Activated CD4-positive, alpha-beta T cell treated with anti-CD3 and anti-CD28 coated beads, Interleukin-2, amount 50 U/mL, for 1 hour (primary cell): Measurements from ENCODE around the gene VASP.

ENCODE experiments used
- DNase-seq: peaks from one replicate; pipeline ENCODE4 v3.0.0-alpha.2; 2020

Gene VASP

DNA sequence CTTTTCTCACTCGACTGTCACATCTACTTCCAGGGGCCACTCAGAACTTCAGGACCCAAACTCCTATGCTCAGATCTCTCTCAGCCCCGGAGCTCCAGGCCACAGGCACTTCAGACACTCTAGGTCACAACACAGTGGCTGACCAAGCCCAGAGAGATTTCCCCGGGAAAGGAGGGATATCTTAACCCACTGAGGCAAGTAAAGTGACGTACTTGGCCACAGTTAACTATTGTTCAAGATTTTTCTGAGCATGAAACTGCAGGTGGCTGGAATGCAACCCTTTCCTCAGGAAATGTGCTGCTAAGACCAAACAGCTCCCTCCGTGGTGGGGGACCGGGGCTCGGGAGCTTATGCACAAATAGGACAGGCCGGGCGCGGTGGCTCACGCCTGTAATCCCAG lies 53.4 kb downstream of the VASP start:
- DNase-seq: no peak

DNA sequence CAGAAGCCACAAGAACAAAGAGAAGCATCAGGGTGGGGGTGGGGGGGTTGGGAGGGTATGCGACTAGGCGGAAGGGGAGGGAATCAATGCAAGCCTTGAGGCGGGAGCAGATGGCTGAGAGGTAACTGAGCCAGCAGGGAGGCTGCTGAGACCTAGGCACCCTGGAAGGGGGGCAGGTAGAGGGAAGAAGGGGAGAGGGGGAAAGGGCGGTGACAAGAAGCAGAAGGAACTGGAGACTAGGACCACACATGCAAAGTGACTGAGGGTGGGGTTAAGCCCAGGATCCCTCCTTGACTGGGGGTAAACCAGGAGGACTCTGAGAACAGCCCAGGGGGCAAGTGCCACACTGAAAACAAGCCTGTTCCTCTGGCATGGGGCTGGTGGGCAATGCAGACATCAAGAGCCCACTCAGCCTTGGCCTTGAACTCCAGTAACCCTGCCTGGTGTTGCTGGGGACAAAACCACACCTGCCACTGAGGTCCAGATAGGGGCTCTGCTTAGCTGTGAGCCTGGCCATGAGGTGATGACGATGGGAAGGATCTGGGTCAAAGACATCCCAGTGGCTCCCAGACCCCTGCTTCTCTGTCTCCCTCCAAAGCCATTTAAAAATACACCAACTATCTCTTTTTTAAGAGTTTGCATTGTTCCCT lies 57.0 kb downstream of the VASP start:
- no peak for DNase-seq

DNA sequence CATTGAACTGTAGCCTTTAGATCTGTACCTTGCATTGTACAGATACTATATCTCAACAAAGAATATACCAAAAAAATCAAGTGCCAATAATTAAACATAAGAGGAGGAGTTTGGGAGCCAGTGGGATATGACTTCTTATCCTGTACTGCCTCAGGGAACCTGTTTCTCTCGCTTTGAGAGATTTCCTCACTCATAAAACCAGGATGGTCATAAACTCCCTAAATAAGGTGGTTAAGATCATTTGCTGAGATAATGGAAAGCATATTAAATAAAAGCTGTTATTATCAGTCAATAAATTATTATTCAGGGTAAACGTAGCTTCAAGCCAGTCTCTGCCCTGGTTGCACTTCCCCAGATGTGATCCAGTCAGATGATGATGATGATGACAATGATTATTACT lies 60.3 kb downstream of the VASP start:
- DNase-seq: no peak

DNA sequence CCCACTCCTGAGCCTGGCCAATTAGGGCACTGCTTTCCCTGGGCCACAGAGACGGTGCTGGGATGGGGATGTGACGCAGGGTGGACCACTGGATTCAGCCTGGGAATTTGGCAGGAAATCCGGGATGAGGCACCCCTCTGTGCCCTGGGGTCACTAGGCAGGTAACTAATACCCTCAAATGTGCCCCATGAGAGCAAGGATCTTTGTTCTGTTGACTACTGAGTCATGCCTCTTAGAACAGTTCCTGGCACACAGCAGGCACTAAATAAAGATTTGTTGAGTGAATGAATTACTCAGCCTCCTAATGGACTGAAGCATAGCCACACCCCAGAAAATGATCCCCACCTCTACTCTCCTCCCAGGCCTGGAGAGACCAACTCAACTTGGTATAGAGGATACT lies 61.5 kb downstream of the VASP start:
- DNase-seq: no peak

DNA sequence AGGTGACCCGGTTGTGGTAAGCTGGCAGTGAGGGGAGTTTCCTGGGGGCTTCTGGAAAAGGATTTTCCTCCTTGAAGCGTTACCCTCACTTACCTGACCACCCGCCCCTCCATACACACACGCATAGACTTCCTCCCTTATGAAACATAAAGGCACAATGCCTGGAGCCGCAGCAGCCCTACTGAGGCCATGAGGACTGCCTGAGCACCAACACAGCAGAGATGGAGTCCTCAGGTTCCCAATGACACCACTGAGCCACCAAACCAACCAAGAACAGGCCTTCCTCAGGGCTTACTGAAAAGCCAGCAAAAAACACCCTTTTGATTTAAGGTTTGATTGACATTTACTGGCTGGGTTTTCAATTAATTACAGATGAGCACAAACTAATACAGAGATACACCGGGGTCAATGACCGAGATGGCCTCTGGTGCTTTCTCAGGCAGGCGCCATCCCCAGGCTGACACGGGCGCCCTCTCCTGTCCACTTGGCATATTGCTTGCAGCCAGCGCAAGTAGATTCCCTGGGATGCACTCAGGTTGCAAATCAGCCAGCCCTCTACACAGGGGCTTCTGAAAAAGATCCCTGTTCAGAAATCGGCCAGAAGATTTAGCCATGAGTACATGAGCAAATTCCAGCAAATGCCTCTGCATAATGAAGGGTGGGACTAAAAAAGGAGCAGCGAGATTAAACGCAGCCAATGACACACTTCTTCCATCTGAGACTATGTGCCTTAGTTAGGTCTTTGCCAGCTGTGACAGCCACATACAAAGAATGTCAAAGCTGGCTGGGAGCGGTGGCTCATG lies 62.5 kb downstream of the VASP start:
- DNase-seq: peak; percentile 53

DNA sequence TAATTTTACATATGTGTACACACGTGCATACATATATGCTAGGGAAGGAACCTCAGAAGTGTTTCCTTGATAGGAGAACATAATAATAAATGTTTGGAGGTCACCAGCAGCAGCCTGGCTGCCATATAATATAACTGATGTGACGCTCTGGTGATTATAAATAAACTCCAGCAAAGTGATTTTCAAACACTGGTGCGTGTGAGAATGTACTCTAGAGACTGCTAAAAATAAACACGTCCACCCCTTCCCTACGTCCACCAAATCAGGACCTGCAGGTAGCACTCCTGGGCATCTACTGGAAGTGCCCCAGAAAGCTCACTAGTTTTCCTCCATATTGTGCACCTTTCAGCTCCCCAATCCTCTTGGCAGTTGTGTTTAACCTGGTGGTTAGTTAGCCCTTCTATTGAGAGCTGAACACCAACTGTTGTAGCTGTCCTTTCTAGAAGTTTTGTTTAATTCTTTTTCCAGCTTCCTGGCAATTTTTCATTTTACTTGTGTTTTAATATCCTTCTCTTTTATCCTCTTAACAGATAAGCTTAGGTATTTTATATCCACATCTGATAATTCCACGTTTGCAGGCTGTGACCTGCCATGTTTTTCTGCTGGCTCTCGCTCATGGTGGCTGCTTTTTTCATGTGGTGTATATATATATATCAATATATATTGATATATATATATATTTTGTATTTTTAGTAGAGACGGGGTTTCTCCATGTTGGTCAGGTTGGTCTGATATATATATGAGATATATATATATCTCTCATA lies 64.4 kb downstream of the VASP start:
- DNase-seq: no peak

DNA sequence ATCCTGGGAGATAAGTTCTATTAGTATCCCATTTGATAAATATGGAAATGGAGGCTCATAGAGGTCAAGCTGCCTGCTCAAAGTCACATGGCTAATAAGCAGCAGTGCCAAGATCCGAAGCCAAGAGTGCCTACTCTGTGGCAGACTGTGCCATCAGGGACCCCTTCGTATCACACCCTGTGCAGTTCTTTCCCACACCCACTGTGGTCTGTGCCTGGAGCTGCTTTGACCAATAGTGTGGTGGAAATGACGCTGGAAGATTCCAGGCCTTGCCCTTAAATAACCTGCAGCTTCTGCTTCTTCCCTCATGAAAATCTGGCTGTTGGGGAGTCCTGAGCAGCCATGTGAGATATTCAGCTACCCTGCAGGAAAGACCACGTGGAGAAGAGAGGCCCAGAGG lies 67.2 kb downstream of the VASP start:
- no peak for DNase-seq

DNA sequence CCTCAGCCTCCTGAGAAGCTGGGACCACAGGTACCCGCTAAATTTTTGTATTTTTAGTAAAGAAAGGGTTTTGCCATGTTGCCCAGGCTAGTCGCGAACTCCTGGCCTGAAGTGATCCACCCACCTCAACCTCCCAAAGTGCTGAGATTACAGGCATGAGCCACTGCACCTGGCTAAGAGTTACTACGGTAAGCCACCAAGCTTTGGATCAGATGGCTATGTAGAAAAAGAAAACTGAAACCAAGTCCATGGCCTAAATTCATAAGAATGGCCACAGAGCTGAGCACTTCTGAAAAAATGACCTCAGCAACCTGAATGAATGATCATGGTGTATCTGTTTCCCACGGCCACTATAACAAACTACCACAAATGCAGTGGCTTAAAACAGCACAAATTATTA lies 67.9 kb downstream of the VASP start:
- no peak for DNase-seq
